Measurements from ENCODE around the gene MSMB.
"Not testable (repeated sequence)": the region's sequence is repeated elsewhere in the genome, so short reads cannot be mapped to it uniquely, and the experiment has no call there.

Gene MSMB

GRCh38 chr10:46004963-46005362 lies 41.1 kb downstream of the MSMB start:
- no peak for DNase-seq

GRCh38 chr10:46002916-46003693 lies 43.0 kb downstream of the MSMB start:
- no peak for DNase-seq

- not testable (repeated sequence) for DNase-seq
Observed at GRCh38 chr10:46002189-46002687, 43.8 kb downstream of the MSMB start.

GRCh38 chr10:46001187-46001756 lies 44.8 kb downstream of the MSMB start:
- DNase-seq = no peak

GRCh38 chr10:46000538-46000937 lies 45.5 kb downstream of the MSMB start:
- no peak for DNase-seq

- DNase-seq = not testable (repeated sequence)
Observed at GRCh38 chr10:45999955-46000354, 46.1 kb downstream of the MSMB start.

- DNase-seq = no peak
Observed at GRCh38 chr10:45997994-45998763, 47.9 kb downstream of the MSMB start.

GRCh38 chr10:45997557-45997956 lies 48.5 kb downstream of the MSMB start:
- no peak for DNase-seq

- DNase-seq = not testable (repeated sequence)
Observed at GRCh38 chr10:45985590-45985989, 60.5 kb downstream of the MSMB start.

- not testable (repeated sequence) for DNase-seq
Observed at GRCh38 chr10:45984473-45984872, 61.6 kb downstream of the MSMB start.

GRCh38 chr10:45983538-45984186 lies 62.4 kb downstream of the MSMB start:
- DNase-seq = peak; percentile 72

All from CD4-positive, alpha-beta T cell treated with Interleukin-21 for 1 hour (primary cell).